ENCODE results near the gene KIF21A.

The KIF21A gene

GRCh38 chr12:39435531-39435930, 7.4 kb downstream of the KIF21A start:
- DNase-seq = no peak

DNA sequence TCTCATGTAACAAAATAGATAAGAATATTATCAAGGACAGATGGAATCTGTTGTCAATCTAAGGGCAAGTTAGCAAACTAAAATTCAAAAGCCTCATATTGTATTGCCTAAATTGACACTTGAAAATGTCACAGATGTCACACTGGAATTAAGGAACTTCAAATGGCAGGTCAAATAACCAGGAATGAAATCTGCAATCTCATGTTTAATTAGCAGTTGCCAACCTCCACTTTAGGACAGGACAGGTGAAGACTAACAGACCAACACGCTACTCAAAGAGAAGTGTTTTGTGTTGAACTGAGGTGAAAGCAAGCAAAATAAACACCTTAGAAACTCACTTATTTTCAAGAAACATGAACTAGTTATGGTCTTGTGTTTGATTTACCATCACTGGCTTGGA, 11.1 kb downstream of the KIF21A start:
- DNase-seq = no peak

DNA sequence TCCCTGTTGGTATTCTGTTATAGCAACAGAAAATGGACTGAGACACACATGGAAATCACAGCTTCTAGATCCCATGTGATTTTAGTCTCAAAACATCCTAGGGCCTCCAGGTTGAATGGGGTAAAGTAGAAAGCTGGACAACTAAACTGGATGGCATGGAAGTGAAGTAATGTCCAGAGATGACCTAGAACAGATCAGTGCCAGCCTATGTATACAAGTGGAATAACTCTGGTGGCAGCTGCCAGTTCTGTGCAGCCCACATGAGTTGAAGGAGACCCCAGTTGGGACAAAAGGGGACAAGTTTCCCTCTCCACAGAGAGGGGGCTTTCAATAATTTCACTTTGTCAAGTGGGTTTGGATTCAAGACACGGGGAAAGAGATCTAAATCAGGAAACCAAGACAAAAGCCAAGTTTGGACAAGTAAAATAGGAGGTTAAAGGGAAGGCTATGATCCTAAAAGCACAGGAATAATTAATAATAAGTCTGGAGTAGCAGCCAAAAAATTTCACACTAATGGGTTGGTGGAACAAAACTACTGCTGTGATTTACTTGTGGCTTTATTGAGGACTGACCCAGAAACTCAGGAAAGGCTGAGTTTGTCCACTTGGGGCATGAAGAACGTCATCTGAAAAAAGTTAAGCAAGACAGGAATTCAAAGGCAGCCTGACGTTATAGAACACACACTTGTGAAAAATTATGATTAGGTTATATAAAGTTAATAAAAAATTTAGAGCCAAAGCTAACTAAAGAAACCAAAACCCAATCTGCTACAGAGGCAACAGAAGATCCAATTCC, 11.7 kb downstream of the KIF21A start:
- no peak for DNase-seq

DNA sequence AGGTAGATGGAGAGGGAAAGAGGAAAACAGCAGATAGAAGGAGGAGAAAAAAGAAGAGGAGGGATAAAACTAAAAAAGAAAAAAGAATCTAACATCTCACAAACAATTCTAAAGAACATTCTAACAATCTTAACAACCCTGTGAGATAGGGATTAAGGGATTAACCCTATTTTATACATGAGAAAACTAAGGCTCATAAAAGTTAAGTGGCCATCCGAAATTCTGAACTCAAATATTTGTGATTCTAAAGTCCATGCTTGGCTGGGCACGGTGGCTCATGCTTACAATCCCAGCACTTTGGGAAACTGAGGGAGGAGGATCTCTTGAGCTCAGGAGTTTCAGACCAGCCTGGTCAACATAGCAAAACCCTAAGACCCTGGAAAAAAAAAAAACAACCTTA, 13.1 kb downstream of the KIF21A start:
- DNase-seq = no peak

DNA sequence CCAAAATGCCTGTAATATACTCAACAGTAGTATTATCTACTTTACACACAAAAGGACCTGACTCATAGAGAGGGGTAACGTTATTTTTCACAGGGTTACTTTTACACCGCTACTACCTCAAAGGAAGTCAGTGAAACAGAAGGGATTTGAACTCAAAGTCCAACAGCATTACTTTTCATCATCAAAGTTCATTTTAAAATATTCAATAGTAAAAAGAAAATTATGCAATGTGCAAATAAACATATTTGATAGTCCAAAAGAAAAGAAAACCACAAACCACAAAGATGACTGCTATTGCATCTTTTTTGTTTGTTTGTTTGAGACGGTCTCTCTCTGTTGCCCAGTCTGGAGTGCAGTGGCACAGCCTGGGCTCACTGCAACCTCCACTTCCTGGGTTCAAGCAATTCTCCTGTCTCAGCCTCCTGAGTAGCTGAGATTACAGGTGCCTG, 15.5 kb downstream of the KIF21A start:
- DNase-seq = no peak

GRCh38 chr12:39426636-39427240, 16.2 kb downstream of the KIF21A start:
- DNase-seq = no peak

DNA sequence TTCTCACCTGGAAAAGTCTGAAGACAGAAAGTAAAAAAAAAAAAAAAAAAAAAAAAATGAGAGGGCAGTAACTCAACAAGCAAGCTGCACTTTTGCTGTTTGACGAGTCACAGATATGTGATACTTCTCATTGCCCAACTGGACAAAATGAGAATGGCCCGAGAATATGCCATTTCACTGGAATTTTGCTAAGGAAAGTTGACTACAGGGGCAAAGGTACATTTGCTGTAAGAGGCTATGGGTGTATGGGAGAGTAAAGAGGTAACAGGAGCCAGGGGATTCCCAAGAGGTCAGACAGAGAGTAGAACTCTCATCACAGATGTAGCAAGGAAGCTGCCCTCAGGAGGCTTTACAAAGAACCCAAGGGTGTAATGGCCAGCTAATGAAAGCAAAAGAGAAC, 22.9 kb downstream of the KIF21A start:
- DNase-seq = no peak

- DNase-seq = no peak
These were observed 23.4 kb downstream of the KIF21A start for GRCh38 chr12:39419471-39419870.

DNA sequence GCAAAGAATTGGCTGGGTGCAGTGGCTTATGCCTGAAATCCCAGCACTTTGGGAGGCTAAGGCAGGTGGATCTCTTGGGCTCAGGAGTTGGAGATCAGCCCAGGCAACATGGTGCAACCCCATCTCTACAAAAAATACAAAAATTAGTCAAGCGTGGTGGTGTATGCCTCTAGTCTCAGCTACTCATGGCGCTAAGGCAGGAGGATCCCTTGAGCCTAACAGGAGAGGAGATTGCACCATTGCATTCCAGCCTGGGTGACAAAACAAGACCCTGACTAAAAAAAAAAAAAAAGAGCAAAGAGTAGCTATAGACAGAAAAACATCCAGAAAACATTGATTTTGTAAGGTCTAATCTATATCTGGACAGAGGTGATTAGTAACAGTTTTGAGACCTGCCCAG, 25.0 kb downstream of the KIF21A start:
- DNase-seq = no peak

DNA sequence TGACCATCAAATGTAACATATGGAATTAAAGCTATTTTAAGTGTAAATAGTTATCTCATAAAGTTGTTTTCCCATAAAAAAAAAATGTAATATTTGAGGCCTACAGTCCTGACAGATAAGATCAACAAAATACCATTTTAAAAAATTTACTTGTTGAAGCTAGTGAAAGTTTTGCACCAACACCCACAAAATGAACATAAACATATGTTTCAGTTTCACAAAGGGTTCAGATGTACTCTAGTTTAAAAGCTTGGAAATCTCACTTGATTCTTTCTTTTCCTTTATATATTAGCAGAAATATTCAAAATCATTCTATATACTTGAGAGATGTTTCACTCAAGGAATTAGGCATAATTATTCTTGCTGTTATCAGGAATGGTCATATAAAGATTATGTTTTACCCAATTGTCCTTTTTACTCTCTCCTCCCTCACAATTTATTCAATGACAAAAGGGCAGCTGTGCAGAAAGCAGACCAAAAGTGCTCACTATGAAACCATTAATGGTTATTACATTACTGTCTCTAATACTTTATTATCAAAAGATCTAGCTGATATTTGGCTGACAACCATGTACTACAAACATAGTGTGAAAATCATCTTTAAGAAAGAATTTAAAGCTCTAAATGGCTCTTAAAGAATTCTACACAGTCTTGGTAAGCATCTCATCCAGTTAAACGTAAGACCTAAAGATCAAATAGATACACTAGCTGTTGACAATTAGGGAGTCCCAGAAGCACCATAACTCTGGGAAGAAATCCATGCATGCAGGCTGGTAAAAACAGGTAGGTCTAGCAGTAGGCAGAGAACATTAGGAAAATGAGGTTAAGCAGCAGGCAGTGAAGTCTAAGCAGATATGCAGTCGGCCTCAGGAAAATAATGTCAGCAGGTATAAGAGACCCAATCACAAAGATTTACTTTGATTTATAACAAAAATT, 28.8 kb downstream of the KIF21A start:
- DNase-seq = peak; percentile 2

- no peak for DNase-seq
These were observed 30.7 kb downstream of the KIF21A start for GRCh38 chr12:39412210-39412609.

- no peak for DNase-seq
These were observed 36.7 kb downstream of the KIF21A start for GRCh38 chr12:39406262-39406661.

DNA sequence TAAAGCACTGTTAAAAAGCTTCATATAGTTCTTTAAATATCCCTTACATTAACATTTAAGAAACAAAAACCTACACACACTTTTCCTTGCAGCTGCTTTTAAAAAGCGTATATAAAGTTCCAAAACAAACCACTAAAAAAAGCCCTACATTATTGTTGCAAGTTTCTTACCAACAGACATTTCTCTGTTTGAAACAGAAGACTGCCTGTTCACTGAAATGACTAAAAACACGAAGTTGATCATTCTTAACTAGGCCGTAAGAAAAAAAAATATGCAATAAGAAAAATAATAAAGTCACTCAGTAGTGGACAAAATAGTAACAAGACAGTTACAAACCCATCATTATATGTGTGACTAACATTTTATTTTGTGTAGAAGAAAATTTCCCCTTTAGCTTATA, 37.3 kb downstream of the KIF21A start:
- no peak for DNase-seq

DNA sequence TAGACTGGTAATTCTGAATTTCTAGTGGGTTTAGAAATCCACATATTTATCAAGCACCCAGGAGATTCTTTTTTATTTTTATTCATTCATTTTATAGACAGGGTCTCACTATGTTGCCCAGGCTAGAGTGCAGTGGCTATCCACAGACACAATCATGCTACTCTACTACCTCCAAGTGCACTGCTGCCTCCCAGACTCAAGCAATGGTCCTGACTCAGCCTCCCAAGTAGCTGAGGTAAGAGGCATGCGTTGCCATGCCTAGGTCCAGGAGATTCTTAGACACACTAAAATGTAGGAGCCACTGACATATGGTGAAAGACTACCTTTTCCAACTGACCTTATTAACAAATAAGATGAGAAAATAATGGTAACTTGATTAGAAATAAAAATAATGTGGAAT, 38.9 kb downstream of the KIF21A start:
- no peak for DNase-seq

DNA sequence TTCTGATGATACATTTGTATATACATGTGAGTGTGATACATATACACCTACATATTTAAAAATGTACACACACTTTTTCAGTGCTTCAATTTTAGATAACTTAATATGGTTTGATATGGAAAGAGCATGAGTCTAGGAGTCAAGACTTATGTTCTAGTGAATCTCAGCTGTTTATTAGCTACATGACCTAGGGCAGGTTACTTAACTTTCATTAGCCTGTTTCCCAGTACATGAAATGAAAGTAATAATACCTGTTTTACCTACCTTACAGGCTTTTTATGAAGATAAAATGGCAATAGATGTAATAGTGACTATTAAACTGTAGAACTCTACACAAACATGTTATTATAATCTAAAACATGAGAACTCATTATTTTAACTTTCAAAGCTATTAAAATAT, 39.5 kb downstream of the KIF21A start:
- DNase-seq = no peak

- no peak for DNase-seq
These were observed 40.0 kb downstream of the KIF21A start for GRCh38 chr12:39402922-39403321.

- DNase-seq = no peak
These were observed 41.5 kb downstream of the KIF21A start for GRCh38 chr12:39401459-39401858.

GRCh38 chr12:39395866-39396265, 47.1 kb downstream of the KIF21A start:
- no peak for DNase-seq

- no peak for DNase-seq
These were observed 49.0 kb downstream of the KIF21A start for GRCh38 chr12:39393890-39394289.

DNA sequence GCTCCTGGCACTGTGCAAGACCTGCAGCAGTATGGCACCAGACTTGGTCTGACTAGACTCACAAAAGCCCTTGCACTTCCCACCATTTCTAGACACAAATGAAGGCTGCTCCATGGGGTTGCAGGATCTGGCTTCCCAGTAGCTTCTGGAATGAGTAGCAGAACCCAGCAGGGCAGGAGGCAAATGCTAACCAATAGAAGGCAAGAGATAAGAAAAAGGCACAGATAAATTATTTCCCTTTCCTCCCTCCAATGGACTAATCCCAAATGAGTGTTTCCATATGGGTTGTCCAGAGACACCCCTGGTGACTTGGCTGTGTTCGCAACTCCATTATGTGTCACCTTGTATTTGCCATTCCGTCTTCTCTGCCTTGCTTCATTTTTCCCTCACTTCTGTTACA, 49.7 kb downstream of the KIF21A start:
- DNase-seq = no peak

- DNase-seq = no peak
These were observed 50.6 kb downstream of the KIF21A start for GRCh38 chr12:39392154-39392925.

- DNase-seq = no peak
These were observed 52.2 kb downstream of the KIF21A start for GRCh38 chr12:39390752-39391151.

Measured in NCI-H526 treated with DMSO at 0.1 percent for 48 hours (cell line).